Measurements from ENCODE around the gene ELOVL7. TPM values are rescaled to one million over a fixed set of nuclear protein-coding genes. Genes with fewer than 3 reads are reported as not detected.

The ELOVL7 gene
- total RNA-seq, 1 donor from 2014 or later, result 41.8 TPM

GRCh38 chr5:60842871-60843385, 1.1 kb downstream of the ELOVL7 start:
- Histone ChIP-seq H3K27me3 (peaks cover 6% of the 10 kb centered on the region), H3K4me3 (peak overlapping the region; percentile 61 to 77), H3K4me1 (peaks cover 2 to 12% of the 10 kb centered on the region in 2 donors), H3K9me3 (no peaks in the 10 kb centered on the region), H3K27ac (no peak overlapping the region), H3K36me3 (no peaks in the 10 kb centered on the region)
- no peak for DNase-seq (ENCODE audit: low spot score in 2 of 2)
- intact Hi-C loops (cut with DNase I), result no loop called here
- TF ChIP-seq, protein P1, sequence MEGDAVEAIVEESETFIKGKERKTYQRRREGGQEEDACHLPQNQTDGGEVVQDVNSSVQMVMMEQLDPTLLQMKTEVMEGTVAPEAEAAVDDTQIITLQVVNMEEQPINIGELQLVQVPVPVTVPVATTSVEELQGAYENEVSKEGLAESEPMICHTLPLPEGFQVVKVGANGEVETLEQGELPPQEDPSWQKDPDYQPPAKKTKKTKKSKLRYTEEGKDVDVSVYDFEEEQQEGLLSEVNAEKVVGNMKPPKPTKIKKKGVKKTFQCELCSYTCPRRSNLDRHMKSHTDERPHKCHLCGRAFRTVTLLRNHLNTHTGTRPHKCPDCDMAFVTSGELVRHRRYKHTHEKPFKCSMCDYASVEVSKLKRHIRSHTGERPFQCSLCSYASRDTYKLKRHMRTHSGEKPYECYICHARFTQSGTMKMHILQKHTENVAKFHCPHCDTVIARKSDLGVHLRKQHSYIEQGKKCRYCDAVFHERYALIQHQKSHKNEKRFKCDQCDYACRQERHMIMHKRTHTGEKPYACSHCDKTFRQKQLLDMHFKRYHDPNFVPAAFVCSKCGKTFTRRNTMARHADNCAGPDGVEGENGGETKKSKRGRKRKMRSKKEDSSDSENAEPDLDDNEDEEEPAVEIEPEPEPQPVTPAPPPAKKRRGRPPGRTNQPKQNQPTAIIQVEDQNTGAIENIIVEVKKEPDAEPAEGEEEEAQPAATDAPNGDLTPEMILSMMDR (IDR thresholded peaks at IDR 0.05), result no peak

DNA sequence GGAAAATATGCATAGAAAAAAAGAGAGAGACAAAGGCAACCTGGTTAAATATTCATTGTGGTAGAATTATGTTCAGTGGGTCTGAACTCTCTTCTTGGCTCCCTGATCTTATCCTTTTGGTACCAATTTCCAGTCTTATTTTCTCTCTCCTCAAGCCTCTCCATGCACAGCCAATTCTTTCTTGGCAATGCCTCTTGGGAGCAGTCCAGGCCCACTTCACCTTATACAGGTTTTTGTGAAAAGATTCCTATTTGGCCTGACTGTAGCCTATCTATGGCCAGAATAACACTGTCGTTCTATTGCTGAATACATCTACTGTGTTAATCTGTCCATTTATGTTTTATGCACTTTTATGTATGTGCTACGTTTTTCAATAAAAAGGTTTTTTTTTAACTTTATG, 2.7 kb downstream of the ELOVL7 start:
- no peaks in the 10 kb centered on the region for H3K36me3 ChIP-seq
- DNase-seq (ENCODE audit: low spot score in 2 of 2), result no peak
- H3K9me3 ChIP-seq, result no peaks in the 10 kb centered on the region
- H3K27me3 ChIP-seq, result peaks cover 6% of the 10 kb centered on the region
- TF ChIP-seq, protein P1 (IDR thresholded peaks at IDR 0.05), result no peak
- no peak overlapping the region for H3K4me3 ChIP-seq
- no peak overlapping the region for H3K27ac ChIP-seq
- intact Hi-C loops (cut with DNase I), result no loop called here
- peaks cover 2 to 12% of the 10 kb centered on the region in 2 donors for H3K4me1 ChIP-seq

DNA sequence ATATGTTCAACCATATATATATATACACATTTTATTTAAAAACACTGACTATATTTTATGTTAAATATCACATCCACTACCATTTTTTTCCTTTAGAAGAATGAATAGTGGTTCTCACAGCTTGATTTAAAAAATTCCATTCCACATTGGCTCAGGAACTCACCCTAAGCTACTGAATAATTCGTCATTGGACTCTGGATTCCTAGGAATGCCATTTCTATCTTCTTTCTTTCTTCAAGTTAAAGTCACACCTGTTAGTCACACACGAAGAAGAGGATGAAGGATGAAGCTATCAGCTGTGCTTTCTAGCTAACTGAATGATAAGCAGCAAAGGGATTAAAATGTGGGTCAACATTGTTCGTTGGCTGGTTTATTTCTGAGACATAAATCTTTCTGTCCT, 7.9 kb downstream of the ELOVL7 start:
- no peaks in the 10 kb centered on the region for H3K9me3 ChIP-seq
- H3K27ac ChIP-seq, result no peak overlapping the region
- no peaks in the 10 kb centered on the region for H3K36me3 ChIP-seq
- H3K27me3 ChIP-seq, result no peaks in the 10 kb centered on the region
- intact Hi-C loops (cut with DNase I), result no loop called here
- H3K4me1 ChIP-seq, result no peaks in the 10 kb centered on the region
- TF ChIP-seq, protein P1 (IDR thresholded peaks at IDR 0.05), result no peak
- DNase-seq (ENCODE audit: low spot score in 2 of 2), result no peak
- H3K4me3 ChIP-seq, result no peak overlapping the region

GRCh38 chr5:60835554-60835953, 8.5 kb downstream of the ELOVL7 start:
- no peak for DNase-seq (ENCODE audit: low spot score in 2 of 2)
- Histone ChIP-seq H3K27me3 (no peaks in the 10 kb centered on the region), H3K9me3 (no peaks in the 10 kb centered on the region), H3K27ac (no peak overlapping the region), H3K36me3 (no peaks in the 10 kb centered on the region), H3K4me3 (no peak overlapping the region), H3K4me1 (no peaks in the 10 kb centered on the region)
- intact Hi-C loops (cut with DNase I), result no loop called here
- TF ChIP-seq, protein P1 (IDR thresholded peaks at IDR 0.05), result no peak

- no peak overlapping the region for H3K27ac ChIP-seq
- intact Hi-C loops (cut with DNase I), result no loop called here
- H3K9me3 ChIP-seq, result no peaks in the 10 kb centered on the region
- no peaks in the 10 kb centered on the region for H3K36me3 ChIP-seq
- TF ChIP-seq, protein P1 (IDR thresholded peaks at IDR 0.05), result no peak
- no peaks in the 10 kb centered on the region for H3K27me3 ChIP-seq
- no peak for DNase-seq (ENCODE audit: low spot score in 2 of 2)
- no peak overlapping the region for H3K4me3 ChIP-seq
- H3K4me1 ChIP-seq, result no peaks in the 10 kb centered on the region
Measured at GRCh38 chr5:60833520-60833919, 10.5 kb downstream of the ELOVL7 start.

GRCh38 chr5:60830581-60831127, 13.4 kb downstream of the ELOVL7 start:
- no peak overlapping the region for H3K27ac ChIP-seq
- DNase-seq (ENCODE audit: low spot score in 2 of 2), result no peak

More at GRCh38 chr5:60830581-60831127, 13.4 kb downstream of the ELOVL7 start:
- intact Hi-C loops (cut with DNase I), result no loop called here
- Histone ChIP-seq H3K9me3 (no peaks in the 10 kb centered on the region), H3K4me3 (no peak overlapping the region), H3K27me3 (no peaks in the 10 kb centered on the region), H3K36me3 (no peaks in the 10 kb centered on the region), H3K4me1 (no peaks in the 10 kb centered on the region)
- TF ChIP-seq, protein P1 (IDR thresholded peaks at IDR 0.05), result no peak

Measured in ascending aorta (tissue), 2 donors.